RCC 7860 (cell line): ENCODE measurements around the gene CCDC83.

Experiments used
- DNase-seq: peaks from one replicate; pipeline ENCODE4 v3.0.0-alpha.2; 2015; ENCODE audit warnings: low spot score
- FAIRE-seq: peaks from 2 replicates; lab custom pipeline; 2012; peaks lifted over from hg19 to GRCh38; lab: Jason Lieb, UNC

CCDC83 gene

DNA sequence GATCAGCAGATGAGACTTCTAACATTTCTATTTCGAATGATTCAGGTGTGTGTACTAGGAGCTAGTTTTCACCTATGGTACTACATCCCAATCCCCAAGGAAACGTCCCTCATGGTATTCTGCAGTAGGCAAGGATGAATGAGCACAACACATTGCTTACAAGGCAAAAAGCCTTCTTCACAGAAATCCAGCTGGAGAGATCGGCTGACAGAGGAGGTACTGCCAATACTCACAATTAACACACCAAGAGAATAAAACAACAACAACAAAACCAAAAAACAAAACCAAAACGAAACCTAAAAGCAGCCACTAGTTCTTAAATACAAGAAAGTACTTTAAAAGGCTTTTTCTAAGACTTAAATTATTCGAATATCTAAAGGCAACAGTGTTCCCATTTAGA is 112.3 kb downstream of the CCDC83 start:
- no peak for FAIRE-seq

More for the DNA sequence above, 112.3 kb downstream of the CCDC83 start:
- DNase-seq: no peak
